OCI-M1 (cell line): ENCODE data around the gene HHIP.
A peak's percentile ranks its signal among the peaks of the same experiment; 100 is the strongest.

Experiments
- DNase-seq: peaks from one replicate; lab custom pipeline; 2025; lab: John Stamatoyannopoulos, UW

The HHIP gene

DNA sequence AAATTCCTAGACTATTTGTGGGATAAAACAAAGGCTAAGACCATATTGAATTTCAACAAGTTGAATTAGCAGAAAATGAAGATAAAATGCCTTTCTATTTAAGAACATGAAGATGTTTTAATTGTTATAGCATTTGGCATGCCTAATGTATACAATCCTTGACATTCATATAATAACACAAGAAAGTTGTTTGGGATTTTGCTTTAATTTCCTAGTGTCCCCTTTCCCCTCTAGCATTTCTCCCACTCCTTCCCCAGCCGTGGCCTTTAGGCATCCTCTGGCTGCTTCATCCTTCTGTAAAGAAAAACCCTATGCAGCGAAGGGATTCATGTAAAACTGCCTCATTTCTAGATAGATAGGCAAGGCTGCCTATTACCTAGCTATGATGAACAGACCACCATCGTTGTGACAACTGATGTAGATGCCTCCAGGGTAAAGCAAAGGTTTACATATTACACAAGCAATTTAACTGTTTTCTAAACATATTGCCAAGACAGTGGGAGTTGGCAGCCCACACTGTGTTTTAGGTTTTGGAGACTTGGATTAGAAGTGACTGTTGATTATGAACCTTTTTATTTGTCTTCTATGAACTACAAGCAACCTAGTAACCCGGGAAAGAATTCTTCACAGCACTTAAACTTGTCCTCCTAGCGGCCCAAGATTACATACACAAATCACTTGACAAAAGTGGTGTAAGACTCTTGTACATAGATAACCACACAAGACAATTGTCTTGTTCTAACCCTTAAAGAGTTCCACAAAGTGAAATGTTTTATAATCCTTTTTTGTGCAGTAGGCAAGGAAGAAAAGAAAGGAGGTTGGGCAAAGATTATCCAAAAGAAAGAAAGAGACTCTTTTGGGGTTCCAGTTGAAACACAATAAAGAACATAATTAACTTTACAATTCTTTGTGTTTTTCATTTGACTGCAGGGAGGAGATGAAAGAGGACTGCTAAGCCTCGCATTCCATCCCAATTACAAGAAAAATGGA is 59.9 kb downstream of the HHIP start:
- DNase-seq = no peak

DNA sequence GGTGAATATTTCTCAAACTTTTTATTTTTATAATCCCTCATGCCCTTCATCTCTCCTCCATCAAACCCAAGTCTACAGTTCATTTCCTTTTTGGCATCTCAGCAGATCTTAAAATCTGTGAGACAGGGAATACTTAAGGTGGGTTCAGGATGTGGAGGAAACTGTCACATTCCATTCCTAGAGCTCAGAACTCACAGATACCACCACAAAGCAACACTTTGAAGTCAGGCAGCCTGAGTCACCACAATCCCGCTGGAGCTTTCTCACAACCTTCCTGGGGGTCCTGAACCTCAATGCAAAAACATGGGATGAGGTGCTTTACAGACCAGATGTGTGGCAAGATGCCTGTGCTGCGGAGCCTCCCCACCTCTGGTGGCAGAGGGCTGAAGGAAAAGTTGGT is 63.2 kb downstream of the HHIP start:
- no peak for DNase-seq

DNA sequence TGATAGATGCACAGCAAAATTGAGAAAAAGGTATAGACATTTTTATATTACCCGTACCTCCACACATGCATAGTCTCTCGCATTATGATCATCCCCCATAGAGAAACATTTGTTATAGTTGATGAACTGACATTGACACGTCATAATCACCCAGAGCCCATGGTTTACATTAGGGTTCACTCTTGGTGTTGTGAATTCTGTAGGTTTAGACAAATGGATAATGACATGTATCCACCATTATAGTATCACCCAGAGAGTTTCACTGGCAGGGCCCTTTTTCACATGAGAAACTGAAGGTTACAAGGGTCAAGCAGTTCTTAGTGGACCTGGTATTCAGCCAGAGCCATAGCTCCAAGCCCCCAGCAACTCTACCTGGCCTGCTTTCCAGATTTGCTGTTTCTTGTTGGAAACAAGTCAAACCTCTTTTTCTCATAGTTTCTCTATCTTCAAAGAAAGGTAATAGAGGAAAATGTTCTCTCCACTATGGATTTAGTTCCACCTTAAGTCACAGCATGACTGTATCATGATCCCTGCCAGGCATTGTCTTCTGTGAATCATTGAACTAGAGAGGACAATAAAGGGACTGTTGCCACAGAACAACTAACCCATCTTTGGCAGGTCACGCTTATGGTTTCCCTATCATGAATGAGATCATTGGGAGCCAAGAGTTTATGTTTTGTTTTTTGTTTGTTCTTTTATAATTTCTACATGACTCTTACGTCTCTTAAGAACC is 64.0 kb downstream of the HHIP start:
- DNase-seq = no peak

DNA sequence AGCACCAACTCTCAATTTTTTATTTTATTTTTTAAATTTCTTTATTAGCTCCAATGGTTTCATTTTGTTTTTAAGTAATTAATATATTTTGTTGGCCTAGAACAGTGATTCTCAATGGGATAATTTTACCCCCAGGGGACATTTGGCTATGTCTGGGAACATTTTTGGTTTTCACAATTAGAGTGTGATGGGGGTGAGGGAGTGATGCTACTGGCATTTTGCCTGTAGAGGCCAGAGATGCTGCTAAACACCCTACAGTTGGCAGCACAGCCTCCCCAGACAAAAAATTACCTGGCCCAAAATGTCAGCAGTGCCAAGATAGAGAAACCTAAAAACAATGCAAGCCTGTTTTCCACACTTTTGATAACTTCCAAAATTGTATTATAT is 64.6 kb downstream of the HHIP start:
- no peak for DNase-seq

DNA sequence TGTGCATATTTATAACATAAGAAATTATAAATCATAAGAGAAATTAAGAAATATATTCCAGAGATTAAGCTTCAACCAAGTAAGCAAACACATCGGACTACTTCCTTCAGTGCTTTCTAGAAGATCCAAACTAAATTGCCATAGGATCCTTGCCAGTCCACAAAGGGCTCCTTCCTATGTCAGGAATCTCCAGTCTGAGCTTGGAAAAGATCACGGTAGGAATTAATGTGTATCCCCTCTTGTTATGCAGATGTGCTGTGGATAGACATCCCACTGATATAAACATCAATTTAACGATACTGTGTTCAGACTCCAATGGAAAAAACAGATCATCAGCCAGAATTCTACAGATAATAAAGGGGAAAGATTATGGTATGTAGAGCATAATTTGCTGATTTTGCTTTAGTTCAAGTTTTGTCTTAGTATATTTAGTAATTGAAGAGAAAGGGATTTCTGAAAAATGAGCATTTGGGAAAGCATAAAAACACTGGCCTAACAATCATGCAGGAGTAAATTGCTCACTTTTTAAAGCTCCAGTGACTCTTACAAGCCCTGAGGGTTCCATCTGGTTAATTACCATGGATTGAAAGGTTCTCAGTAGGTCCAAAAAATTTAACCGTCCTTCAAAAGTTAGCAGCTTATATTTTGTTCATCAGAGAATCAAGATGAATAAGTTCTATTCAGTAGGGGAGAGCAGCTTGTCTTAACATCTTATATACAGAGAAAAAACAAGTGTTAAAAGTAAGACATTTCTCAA is 65.9 kb downstream of the HHIP start:
- DNase-seq = no peak

DNA sequence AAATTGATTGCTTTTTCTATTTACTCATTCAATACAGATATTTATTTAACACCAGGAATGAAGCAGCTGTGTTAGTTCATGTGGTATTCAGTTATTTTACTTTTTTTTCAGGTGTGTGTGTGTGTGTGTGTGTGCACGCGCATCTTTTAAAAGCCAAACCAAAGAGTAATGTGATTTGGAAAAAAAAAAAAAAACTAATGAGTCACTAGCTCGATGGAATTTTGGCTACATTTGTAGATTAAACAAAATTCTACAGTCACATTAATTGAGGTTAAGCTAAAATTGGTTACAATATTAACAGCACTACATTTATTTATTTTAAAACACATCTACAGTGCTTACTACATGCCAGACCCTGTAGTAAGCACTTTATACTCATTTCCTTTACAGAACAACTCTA is 66.8 kb downstream of the HHIP start:
- no peak for DNase-seq

DNA sequence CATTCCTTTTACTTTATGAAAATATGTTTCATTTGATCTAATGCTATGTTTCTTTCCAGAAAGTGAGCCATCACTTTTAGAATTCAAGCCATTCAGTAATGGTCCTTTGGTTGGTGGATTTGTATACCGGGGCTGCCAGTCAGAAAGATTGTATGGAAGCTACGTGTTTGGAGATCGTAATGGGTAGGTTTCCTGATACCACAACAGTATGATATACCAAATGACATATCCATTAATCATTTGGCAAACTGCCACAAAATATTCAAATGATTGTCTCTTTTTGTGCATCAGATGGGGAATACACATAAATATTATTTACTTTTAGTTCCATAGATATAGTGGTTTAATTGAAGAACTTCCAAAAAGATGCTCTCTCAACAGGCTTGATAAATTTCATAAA is 68.2 kb downstream of the HHIP start:
- no peak for DNase-seq

DNA sequence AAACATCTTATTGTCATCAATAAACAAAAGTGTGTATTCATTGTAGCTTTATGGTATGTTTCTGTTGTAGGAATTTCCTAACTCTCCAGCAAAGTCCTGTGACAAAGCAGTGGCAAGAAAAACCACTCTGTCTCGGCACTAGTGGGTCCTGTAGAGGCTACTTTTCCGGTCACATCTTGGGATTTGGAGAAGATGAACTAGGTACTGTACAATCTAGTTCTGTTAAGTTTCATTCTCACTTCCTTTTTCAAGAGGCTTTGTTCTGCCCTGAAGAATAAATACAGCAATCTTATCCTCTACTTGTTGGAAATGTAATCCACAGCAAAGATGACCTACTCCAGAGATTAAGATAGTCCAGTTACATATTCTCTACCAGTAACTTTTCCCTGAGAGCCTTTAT is 69.3 kb downstream of the HHIP start:
- DNase-seq = peak; percentile 10

DNA sequence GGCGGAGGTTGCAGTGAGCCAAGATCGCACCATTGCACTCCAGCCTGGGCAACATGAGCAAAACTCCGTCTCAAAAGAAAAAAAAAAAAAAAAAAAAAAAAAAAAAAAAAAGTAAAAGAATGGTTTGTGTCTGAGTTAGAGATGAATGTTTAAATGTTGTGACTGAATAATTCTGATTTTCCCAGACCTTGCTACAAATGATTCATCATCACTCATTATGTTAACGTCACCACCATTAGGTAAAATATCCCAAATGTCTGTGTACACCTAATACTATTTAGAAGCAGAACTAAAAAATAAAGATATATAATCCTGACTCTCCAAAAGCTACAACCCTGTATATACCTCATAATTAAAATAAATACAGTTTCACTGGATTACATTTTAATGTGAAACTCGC is 70.8 kb downstream of the HHIP start:
- DNase-seq = no peak

DNA sequence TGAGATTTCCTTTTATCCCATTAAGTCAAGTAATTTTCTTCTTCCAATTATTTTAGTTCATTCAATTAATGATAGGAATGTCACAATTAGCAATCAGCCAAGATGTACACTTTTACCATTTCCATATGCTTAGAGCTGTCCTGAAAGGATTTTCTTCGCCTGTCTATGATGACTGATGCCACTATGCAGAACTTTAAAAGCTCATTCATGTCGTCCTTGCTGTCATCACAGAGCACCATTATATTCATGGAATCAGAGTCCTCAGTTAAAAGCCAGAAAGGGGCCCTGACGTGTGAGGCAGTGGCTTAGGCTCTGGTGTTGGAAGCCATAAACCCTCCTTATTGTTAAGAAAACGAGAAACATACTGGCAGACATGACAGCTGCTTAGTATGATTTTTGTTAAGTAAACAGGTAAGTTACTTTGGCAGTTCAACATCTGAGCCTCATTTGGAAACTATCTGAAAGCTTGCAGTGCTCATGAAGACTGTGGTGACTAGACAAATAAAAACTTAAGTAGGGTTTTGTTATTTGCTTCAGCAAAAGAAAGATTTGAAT is 73.1 kb downstream of the HHIP start:
- no peak for DNase-seq

DNA sequence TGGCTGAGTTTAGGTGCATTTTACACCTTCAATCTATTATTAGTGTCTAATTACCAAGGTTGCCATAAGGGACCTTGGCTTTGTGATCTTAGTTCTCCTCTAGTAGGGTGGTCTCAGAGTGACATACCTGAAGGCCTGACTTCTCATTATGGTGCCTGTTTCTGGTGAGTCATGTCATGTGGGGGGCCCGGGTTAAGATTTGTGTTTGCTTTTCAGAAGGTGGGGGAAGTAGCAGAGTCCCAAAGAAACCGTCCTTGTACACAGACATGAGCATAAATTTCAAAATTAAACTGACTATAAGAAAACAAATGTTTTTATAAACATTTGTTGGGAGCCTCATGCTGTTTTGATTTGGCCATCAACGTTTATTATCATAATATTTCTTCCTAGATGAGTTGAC is 74.5 kb downstream of the HHIP start:
- no peak for DNase-seq

DNA sequence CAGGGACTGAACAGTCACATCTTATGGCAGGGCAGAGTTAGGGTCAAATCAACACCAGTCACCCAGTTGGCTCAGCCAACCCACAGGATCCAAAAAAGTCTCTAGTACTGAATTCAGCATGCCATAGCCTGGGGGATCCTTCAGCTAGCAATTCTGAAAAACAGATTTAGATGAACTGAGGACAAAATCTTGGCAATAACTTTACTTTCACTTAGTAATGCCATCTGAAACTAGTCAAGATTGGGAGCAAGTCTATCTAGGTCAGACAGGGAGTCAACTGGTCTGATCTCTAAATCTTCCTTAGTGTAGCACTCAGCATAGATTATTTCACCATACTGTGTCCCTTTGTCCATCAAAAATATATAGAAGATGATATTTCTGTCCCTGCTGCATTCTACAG is 76.0 kb downstream of the HHIP start:
- no peak for DNase-seq

DNA sequence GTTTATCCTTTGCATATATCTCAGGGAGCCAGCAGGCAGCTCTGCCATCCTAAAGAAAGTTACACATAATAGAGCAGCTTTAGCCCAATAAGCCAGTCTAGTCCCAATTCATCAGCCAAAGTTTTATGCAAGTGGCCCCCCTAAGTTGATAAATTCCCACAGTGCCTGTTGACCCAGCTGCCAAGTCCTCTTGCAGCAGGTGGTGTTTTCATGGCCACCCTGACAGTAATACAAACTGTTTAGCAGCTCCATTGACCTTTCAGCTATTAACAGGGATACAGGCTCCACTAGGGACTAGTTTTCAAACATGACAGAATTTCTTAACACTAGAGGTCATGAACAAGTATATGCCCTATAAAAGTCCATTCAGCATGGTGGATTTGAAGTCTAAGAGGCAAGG is 77.5 kb downstream of the HHIP start:
- DNase-seq = no peak

DNA sequence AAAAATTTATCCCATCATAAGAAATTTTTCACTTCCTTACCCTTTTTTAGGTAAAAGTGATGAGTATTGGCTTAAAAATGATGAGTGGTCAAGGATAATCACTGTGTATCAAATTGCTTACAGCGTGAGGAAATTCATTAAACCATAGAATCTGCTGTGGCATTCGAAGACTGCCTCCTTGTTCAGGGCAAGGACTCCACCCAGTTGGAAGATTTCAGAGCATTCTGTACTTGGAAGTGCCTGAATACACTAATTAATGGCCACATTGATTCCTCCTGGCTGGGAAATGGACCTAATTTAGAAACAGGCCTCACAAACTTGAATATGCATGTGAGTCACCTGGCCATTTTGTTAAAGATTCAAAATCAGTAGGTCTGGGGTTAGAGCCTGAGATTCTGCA is 83.2 kb downstream of the HHIP start:
- DNase-seq = no peak

DNA sequence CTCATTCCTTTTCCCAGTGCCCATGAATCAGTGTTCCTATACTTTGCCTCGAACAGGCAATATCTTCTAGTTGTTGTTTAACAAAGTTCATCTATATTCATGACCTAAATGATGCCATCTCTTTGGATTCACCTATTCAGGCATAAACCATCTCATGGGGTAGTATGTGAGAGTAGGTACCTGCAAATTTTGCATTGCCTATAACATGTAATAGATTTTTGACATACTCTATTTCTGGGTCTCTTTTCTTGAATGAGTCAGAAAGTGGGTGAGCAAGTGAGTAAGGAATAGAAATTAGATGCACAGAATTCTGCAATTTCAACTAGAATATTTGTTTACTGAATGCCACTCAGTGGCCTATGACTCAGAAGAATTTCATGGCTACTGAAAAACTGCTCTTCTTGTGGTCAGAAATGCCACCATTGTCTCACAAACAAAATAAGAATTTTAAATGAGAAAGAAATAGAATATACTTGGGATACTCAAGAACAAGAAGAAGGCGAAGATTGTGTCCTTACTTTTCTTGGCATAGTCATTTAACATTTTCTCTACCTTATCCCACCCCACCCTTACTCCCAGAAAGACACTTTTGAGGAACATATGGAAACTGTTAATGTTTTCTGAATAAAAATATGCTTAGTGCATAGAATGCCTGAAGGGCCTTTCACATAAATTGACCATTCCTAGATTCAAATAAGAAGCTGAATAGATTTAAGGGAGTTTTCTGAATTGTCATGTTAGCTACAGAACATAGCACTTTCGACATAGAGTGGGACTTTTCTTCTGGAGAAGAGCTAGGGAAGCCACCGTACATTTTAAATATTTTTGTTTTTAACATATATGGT is 86.8 kb downstream of the HHIP start:
- no peak for DNase-seq

DNA sequence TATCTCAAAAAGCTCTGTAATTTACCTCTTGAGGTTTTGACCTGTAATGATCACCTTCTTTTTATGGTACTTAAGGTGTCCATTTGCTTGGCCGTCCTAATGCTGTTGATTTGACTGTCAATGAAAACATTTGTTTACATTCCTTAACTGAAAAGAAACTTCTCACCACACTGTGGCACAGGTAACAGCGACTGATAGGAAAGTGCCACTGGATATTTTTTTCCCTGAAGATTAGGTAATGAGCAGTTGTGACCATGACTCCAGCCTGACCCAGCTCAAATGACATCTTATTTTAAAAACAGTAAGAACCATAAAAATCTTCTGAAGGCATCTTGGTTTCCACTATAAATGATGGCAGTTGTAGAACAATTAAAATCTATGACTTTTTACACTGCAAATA is 87.6 kb downstream of the HHIP start:
- no peak for DNase-seq

DNA sequence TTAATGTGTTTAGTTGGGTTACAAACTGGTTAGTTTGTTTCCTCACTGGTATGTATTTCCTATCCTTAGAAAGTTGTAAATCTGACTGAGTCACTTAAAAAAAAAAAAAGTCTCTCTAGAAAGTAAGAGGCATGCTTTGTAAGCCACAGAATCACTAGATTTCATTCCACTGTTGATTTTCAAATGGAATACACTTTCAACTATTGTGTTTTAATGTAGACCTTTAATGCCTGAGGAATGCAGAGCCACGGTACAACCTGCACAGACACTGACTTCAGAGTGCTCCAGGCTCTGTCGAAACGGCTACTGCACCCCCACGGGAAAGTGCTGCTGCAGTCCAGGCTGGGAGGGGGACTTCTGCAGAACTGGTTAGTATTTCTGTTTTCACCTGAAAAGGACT is 88.6 kb downstream of the HHIP start:
- DNase-seq = no peak

DNA sequence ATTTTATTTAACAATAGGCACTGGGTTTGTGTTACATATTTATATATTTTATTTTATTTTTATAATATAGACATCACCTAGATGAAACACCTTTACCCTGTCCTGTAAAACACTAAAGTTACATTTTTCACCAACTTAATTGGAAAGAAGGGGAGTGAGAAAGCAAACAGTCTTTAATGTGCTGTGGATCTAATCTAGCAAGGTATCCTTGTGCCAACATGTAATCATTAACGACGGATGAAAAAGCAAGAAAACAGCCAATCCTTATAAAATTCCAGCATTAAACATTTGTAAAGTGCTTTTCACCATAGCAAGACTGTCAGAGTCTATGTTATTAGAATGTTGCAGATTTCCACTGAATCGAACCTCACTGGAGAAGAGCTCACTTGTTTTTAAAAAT is 92.7 kb downstream of the HHIP start:
- no peak for DNase-seq

DNA sequence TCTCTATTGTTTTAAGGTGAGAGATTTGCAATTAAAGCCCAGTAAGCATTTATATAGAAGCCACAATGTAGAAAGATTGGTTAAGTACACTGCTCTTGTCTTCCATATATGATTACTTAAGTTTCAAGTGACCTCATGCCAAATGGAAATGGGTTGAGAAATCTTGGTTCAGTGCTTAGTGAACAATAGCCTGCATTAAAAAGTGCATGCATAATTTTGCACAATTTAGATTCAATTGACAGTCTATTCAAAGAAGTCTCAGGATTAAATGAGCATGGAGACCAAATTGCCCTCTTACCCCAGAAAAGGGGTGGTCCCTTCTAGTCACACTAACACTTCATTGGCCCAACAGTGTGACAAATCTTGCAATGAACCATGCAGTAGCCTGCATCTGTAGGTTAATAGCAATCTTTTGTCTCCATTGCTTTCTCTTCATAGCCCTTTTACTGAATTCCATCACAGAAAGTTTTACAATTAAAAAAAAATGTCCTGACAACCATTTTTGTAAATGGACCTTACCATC is 93.6 kb downstream of the HHIP start:
- no peak for DNase-seq

DNA sequence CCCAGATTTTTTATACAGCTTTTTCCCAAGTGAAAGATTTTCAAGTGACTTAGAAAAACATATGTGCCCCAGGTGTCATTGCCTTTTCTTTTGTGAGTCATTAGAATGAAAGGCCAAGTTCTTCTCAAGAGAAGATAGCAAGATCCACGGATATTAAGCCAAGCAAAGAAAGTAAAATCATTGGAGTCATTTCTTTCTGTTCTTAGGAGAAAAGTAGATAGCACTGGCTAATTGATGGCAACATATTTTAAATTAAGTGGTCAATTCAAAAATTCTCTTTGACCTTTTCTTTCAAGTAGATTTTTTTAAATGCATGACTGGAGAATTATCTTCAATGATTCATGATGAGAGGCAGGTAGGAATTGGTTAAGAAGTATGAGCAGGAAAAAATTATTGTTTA is 94.4 kb downstream of the HHIP start:
- DNase-seq = no peak
